MM.1S (cell line): Measurements from ENCODE around the gene UBA7.

ENCODE experiments used
- EZH2 ChIP-seq: fragments of 300-600 bp; sonication (generic); optimal IDR thresholded peaks from 2 replicates; pipeline ENCODE3; 2017; ENCODE audit warnings: low read depth, mild to moderate bottlenecking, antibody characterized with exemption, low read length, mixed read lengths
- TF ChIP-seq, protein P1 (sequence below): fragments of 300-600 bp; sonication (generic); IDR thresholded peaks from 2 replicates; pipeline ENCODE4 v1.5.1; 2016; ENCODE audit warnings: antibody characterized with exemption, low read length, mixed read lengths

- no peak for TF ChIP-seq EZH2
- TF ChIP-seq, protein P1, sequence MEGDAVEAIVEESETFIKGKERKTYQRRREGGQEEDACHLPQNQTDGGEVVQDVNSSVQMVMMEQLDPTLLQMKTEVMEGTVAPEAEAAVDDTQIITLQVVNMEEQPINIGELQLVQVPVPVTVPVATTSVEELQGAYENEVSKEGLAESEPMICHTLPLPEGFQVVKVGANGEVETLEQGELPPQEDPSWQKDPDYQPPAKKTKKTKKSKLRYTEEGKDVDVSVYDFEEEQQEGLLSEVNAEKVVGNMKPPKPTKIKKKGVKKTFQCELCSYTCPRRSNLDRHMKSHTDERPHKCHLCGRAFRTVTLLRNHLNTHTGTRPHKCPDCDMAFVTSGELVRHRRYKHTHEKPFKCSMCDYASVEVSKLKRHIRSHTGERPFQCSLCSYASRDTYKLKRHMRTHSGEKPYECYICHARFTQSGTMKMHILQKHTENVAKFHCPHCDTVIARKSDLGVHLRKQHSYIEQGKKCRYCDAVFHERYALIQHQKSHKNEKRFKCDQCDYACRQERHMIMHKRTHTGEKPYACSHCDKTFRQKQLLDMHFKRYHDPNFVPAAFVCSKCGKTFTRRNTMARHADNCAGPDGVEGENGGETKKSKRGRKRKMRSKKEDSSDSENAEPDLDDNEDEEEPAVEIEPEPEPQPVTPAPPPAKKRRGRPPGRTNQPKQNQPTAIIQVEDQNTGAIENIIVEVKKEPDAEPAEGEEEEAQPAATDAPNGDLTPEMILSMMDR, result no peak
Observed at GRCh38 chr3:49786357-49787181, 27.2 kb downstream of the UBA7 start, which contains the start of gene IP6K1.
